Activated naive CD4-positive, alpha-beta T cell (primary cell): ENCODE measurements around the gene LTBP1.

Experiments
- DNase-seq, 4 experiments: peaks; one replicate each; lab custom pipeline; 2025; lab: John Stamatoyannopoulos, UW

The LTBP1 gene

GRCh38 chr2:33204945-33205344, 258.2 kb downstream of the LTBP1 start:
- no peak for DNase-seq

DNA sequence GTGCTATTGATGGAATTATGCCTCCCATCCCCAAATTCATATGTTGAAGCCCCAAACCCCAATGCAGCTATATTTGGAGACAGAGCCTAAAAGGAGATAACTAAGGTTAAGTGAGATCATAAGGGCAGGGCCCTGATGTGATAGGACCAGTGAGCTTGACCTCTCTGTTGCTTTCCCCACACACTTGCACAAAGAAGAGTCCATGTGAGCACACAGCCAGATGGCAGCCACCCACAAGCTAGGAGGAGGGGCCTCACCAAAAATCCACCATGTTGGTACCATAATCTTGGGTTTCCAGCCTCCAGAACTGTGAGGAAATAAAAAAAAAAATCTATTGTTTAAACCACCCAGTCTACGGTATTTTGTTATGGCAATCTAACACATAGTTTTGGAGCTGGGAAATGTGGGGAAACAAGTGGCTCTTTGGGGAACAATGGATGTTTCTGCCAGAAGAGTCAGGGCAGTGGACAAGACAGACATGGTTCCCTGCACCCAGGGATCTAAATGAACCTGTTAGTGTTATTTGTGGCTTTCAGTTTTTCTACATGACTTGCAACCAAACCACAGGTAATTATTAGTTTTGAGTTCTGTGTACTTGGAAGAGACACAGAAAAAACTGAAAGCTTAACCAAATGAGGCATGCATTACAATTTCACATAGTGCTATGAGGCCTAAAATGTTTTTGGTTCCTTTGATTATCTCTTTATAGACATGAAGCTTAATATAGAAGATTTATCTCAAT, 259.1 kb downstream of the LTBP1 start:
- no peak for DNase-seq

DNA sequence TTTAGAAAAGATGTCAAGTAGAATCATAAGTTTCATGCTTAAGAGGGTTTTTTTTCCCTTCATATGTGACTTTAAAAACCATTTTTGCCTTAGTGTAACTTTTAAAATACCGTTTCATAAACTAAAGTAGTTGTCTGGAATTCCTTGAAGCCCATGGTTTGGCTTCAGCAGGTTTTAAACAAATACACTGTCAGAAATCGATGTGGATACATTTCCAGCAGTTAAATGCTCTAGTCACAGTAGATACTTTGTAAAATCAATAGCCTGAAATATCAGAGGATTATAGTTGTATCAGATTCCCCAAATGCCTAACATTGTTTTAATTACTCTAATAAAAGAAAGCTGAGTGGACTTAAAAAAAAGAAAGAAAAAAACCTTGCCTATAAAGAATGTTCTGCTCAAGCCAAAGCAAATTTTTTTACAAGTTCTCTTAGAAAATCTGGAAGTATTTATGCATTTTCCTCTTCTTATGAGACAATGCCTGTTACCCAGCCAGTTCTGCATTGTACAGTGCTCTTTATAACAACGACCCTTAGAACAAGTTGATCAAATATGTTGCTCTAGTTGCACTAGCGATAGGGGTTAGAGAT, 260.5 kb downstream of the LTBP1 start:
- no peak for DNase-seq

DNA sequence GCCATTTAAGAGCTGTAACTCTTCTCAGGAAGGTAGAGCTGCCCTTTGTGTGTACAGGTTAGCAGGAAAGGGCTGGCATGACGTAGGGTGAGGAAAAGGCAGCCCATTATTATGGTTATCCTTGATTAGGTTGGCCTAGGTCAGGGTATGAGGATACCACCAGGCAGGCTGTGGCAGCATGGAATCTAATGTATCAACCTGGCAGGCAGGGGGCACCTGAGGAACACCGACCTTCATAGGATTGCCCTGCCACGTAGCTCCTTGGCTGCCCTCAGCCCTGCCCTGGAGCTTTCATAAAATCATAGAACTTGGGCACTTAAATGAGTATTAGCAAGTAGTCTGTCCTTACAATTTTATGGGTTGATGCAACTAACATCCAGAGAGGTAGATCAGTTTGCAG, 261.6 kb downstream of the LTBP1 start:
- no peak for DNase-seq

GRCh38 chr2:33209976-33210375, 263.2 kb downstream of the LTBP1 start:
- no peak for DNase-seq

DNA sequence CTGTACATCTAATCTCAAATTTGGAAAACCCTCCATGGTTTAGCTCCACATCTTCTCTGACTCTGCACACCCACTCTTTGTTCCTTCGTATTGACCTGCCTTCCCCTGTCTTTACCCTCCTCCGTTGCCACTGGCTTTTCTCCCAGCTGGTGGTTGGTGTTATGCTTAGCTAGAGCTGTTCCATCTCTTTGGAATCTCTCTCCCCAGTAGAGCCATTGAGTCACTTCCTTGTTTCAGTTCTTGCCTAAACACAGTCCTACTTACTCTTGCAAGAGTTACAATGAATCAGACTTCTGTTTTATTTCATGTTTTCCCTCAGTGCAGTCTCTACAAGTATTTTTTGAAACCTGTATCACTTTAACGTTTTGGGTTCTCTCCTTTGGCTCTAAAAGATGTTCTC, 263.9 kb downstream of the LTBP1 start:
- DNase-seq: no peak

- no peak for DNase-seq
Measured at GRCh38 chr2:33212151-33212550, 265.4 kb downstream of the LTBP1 start.

DNA sequence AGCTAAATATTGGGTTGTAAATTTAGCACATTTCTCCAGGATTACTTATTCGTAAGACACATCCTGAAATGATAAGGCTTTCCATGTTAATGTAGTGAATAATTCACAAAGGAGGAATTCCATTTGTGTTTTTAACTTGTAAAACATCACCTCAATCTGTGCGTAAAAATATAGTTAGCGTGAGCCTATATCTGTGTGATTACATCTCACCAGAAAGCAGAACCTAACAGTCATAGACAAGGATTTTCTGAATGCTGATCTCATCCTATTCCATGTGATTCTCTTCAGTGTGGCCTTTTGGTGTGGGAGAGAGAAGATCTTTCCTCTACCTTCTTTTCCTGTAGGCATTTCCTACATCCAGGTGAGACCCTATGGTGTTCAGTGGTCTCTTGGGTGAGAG, 266.5 kb downstream of the LTBP1 start:
- DNase-seq: no peak

GRCh38 chr2:33213648-33214047, 266.9 kb downstream of the LTBP1 start:
- DNase-seq: no peak

GRCh38 chr2:33214436-33214835, 267.7 kb downstream of the LTBP1 start:
- no peak for DNase-seq

GRCh38 chr2:33214857-33215256, 268.1 kb downstream of the LTBP1 start:
- DNase-seq: no peak

- no peak for DNase-seq
Measured at GRCh38 chr2:33215299-33215698, 268.5 kb downstream of the LTBP1 start.

DNA sequence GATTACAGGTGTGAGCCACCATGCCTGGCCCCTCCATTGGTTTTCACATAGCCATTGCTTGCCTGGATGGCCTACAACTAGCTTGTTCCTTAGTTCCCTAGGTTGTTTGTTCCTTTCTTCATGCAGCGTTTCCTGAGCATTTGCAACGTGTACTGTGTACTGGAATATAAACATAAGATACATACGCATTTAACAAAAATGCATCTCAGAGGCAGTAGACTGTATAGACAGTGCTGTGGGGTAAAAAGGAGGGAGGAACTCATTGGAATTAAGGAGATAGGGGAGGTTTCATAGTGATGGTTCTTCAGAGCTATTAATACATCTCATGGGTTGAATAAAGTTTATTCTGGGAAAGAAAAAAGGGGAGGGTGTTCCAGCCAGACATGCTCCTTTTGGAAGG, 269.2 kb downstream of the LTBP1 start:
- no peak for DNase-seq

DNA sequence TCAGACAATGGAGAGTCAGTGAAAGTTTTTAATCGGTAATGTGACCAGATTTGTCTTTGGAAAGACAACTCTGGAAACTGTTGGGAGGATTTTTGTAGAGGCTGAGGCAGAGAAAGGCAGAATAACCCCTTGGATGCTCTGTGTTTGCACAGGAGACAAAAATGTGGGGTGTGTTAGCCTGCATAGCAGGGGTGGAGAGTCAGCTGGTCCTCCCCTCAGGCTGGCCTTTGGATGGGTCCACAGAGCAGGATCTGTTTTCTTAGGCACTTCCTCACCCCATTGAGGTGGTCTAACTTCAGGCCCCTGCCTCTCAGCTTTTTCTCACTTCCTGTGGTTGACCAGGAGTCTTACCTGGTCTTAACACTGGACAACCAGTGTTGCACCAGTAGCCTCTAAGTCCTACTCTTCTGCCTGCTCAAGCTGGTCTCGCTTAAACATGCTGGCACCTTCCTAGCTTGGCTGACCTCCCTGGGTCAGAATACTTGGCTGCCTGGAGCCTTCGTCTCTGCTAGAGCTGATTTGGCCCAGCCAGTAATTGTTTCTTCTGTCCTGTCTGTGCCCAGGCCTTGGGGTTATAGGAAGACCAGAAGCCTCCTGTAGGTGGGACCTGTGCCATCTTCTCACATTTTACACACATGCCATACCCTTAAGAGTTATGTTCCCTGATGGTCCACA, 269.9 kb downstream of the LTBP1 start:
- DNase-seq: no peak

- DNase-seq: no peak
Measured at GRCh38 chr2:33217406-33217805, 270.7 kb downstream of the LTBP1 start.

DNA sequence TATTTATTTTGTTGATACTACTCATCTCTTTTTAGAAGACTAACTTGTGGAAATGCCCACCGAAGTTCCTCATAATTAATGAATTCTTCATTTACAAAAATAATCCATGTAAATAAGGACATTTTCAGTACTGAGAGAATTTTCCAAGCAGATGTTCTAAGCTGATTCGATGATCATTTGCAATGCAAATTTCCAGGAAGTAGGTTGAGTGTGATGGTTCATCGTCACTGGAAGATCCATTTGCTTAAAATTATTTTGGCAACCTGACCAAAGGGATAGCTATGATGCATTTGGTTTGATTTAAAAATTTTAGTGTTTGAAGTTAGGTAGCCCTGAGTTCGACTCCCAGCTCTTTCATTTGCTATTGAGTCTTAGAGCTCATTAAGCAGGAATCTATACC, 272.4 kb downstream of the LTBP1 start:
- no peak for DNase-seq

DNA sequence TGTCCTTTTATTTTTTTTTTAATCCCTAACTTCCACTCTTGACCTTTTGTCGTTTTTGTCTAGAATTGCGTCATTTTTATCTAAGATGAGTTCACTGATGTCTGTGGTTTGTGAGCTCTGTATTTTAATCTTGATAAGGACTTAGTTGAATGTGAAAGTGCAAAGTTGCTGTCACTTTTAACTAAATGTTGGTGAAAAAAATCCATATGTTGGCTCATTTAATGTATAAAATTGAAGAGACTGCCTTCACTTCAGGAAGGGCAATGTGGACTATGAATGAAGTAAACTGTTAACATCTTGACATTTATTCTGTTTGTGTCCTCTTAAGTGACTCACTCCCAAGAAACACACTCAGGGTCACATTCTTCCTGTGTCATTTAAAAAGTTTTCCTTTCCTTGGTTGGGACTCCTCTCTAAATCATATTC, 273.1 kb downstream of the LTBP1 start:
- no peak for DNase-seq

- DNase-seq: no peak
Measured at GRCh38 chr2:33220533-33220932, 273.8 kb downstream of the LTBP1 start.

DNA sequence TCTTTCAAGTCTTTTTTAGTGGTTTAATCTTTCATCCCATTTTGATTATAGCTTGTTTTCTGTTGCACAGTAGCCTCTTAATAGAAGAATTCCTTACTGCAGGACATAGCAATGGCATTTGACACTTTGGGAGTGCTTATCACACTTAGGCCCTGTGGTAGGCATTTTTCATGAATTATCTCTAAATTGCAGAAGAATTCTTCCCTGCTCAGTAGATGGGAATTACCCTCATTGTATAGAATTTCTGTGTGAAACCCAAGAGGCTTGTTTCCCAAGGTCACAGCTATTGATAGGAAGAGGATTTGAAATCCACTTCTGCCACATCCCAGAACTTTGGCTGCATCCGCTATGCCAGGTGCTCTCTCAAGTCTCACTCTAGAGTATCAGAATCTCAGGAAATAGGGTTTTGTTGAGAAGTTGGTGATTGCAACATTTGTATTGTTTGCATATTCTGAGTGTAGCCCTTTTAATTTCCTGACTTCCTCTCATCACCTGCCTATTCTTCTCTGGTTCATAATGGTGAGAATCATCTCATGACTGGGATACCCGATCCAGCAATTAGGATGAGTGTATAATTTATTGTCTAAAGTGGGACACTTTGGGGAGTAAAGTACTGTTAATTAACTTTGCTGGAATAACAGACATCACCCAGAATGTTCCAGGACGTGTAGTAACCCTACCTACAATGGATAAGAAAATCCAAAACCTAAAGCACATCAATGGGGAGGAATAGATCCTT, 274.5 kb downstream of the LTBP1 start:
- DNase-seq: no peak

DNA sequence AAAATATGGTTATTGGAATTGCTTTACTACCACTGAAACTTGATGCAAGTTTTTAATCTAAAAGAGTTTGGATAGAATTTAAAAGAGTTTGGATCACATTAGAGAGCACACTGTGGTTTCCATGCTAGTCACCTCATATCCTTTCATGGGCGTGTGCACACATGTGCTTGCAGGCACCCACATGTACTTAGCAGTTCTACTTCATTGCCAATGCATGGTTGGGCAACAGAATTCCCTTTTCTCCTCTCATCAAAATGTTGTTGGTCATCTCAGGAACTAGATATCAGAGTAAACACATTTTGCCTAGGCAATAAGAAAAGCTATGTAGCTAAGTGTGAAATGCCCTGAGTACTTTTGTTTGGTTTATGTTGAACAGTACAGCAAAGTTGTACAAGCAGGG, 275.6 kb downstream of the LTBP1 start:
- no peak for DNase-seq

DNA sequence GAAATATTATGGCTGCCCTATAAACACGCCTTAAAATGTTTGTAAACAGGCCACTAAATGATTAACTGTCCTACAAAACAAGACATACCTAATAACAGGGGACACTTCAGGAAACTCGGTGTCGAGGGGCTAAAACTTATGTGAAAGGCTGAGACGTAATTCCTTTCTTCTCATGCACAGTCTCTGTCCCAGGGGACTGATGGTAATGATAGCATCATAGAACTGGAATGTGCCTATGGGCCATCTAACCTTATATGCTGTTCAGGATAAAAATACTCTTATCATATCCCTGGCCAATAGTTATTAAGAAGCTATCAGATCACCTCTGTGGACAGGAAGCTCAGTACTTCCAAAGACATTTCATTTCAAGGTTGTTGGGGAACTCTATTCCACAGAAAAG, 277.1 kb downstream of the LTBP1 start:
- no peak for DNase-seq

DNA sequence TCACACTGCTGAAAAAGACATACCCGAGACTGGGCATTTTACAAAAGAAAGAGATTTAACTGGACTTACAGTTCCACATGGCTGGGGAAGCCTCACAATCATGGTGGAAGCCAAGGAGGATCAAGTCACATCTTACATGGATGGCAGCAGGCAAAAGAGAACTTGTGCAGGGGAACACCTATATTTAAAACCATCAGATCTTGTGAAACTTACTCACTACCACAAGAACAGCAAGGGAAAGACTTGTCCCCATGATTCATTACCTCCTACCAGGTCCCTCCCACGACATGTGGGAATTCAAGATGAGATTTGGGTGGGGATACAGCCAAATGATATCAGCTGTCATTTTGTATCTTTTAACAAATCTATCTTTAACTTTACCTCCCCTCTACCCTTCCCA, 278.6 kb downstream of the LTBP1 start:
- no peak for DNase-seq

DNA sequence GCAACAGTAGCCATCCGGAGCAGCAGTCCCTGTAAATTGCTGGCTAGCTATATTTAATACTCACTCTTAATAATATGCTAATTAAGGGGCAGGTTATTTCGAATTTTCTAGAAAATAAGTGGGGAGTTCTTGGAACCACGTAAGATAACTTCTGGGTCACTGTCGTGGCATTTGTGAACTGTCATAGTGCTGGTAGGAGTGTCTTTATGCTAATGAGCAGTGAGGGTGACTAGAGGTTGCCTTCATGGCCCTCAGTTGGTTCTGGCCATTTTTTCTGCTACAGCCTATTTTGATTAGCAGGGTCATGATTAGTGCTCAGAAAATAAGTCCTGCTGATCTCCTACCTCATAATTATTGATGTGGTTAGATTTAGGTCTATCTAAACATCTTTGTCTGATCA, 279.8 kb downstream of the LTBP1 start:
- DNase-seq: no peak
